HG03571 (cell line): ENCODE data around the gene RHOV.

Experiments used
- ATAC-seq: cut with Tn5 transposase; IDR thresholded peaks from one replicate; pipeline ENCODE4 v1.9.1; 2021; ENCODE audit not compliant: unreplicated experiment

RHOV gene

DNA sequence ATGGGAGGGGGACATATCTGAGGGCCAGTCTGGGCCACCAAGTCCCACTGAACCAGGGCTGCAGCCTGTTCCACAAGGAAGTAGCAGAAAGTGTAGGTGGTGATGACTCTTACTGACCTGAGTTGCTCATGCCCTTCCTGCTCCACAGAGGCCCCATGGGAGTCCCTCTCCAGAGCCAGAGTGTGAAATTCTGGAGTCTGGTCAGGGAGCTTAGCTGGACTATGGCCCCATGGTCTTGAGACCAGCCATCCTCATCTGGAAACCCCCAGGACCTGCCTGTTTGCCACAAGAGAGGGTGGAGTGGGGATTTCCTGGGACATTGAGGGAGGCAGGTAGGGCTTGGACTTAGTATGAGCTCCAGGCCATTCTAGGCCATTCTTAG is 27.2 kb downstream of the RHOV start:
- ATAC-seq = no peak

DNA sequence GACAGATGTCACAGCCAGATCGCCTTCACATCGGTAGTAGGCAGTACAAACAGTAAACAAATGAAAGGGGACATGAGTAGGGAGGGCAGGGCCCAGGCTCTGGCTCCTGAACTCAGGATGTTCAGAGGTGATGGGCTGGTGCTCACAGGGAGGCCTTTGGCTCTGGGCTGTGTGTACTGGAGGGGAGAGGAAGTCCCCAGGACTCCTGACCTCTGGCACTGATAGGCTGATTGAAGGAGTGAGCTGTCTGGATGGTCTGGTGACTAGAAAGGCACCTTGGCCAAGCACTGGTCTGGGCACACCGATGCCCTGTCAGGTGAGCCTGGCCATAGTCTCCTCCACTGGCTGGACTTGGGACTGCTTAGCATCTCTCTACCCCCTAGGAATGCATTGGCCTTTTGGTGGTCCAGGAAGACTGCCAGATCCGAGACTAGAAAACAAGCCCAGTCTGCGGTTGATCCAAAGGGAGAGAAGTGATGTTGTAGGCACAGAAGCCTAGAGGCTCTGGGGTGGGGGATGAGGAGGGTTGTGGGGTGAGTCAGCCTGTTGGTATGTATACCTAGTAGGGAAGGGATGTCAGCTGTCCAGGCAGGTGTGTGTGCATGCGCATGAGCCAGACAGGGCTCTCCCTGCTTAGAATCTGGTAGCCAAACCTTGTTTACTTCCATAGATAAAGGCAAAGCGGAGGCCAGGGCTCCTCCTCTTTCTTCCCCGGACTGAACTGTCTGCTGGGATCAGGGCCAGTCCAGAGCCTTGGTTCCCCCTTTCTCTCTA is 28.3 kb downstream of the RHOV start:
- ATAC-seq = no peak

- no peak for ATAC-seq
Measured at GRCh38 chr15:40845036-40845435, 29.0 kb downstream of the RHOV start.

GRCh38 chr15:40844696-40845030 is 29.4 kb downstream of the RHOV start:
- ATAC-seq = no peak

DNA sequence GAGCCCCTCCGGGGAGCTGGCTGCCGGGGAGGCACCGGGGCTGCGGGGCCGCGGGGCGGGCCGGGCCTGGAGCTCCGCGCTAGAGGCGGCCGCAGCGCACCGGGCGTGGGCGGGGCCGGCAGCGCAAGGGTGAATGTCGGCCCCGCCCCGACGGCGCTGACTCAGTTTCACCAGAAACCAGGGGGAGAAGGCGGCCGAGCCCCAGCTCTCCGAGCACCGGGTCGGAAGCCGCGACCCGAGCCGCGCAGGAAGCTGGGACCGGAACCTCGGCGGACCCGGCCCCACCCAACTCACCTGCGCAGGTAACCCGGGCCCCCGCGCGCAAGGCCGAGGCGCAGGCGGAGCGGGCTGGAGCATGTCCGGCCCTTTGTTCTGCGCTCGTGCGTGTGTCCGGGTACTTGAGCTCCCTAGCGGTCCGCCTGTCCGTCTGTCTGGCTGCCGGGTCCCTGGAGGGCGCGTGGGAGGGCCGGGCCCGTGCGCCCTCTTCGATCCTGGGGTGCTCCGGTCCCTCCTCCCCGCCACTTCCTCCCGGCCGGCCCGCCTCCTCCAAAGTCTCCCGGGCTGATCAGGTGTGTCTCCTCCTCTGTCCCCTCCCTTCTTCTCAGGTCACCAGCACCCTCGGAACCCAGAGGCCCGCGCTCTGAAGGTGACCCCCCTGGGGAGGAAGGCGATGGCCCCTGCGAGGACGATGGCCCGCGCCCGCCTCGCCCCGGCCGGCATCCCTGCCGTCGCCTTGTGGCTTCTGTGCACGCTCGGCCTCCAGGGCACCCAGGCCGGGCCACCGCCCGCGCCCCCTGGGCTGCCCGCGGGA is 29.9 kb downstream of the RHOV start, which contains the start of gene SPINT1:
Gene SPINT1, plus strand, starts transcription at position 164 of the 811 bp plus-strand sequence. Its CDS starts 507 bp downstream, at position 671.
- ATAC-seq = no peak

DNA sequence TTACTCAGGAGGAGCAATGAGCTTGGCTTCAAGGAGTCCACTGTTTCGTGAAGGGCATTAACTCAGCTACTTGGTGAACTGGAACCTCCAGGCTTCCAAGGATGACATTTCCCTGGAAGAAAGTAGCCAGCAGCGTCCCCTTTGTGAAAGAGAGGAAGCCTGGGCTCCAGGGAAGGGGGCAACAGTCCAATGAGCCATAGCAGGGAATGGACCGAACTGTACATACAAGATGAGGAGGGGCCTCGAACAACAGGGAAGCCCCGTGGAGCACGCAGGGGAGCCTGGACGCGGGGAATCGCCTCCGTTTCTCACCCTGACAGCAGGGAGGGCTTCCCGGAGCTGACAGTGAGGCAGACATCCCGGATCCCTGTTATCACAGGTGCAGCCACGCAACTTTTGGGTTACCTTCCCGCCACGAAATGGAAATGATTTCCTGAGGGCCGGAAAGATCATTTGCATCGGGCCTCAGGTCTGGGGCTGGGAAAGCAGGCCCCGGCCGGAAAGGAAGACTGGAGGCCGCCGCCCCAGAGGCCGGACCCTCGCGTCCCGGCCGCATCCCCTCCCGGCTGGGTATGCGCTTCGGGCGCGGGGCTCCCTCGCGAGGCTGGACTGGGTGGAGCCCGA is 30.7 kb downstream of the RHOV start:
- ATAC-seq = no peak

DNA sequence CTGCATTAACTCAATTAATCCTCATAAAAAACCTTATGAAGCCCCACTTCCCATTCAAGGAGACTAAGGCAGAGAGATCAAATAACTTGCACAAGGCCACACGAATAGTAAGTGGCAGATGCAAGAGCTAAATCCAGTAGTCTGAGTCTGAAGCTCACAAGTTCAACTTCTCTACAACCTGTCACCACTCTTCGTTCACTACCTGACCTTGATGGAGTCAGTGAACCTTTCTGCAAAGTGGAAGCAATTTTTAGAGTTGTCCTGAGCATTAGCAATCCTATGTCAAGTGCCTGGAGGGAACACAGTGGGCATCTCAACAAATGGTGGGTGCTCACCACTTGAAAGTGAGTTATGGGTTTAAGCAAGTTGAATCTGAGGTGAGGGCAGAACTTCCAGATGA is 32.3 kb downstream of the RHOV start:
- no peak for ATAC-seq

- ATAC-seq = no peak
Measured at GRCh38 chr15:40838756-40839155, 35.3 kb downstream of the RHOV start.

DNA sequence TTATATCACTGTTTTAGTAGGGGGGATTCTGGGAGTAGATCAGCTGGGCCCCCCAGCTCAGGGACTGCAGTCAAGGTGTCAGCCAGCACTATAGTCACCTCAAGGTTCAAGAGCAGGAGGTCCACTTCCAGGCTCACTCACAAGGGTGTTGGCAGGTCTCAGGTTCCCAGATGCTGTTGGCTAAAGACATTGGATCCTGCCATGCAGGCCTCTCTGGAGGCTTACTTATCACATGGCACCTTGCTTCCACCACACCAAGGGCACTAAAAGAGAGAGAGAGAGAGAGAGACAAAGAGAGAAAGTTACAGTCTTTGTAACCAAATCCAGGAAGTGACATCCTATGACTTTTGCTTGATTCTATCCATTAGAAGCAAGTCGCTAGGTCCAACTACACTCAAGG is 38.0 kb downstream of the RHOV start:
- ATAC-seq = no peak

GRCh38 chr15:40832903-40833302 is 41.1 kb downstream of the RHOV start:
- ATAC-seq = no peak

- ATAC-seq = no peak
Measured at GRCh38 chr15:40831861-40832260, 42.2 kb downstream of the RHOV start.

GRCh38 chr15:40830884-40831283 is 43.1 kb downstream of the RHOV start:
- ATAC-seq = no peak

- no peak for ATAC-seq
Measured at GRCh38 chr15:40829115-40829514, 44.9 kb downstream of the RHOV start.

- no peak for ATAC-seq
Measured at GRCh38 chr15:40828447-40829036, 45.5 kb downstream of the RHOV start, which contains the start of gene PPP1R14D. Gene PPP1R14D (minus strand): TSS chr15:40828708. CDS start chr15:40828641, 67 bp downstream.

GRCh38 chr15:40826423-40827075 is 47.5 kb downstream of the RHOV start:
- no peak for ATAC-seq

DNA sequence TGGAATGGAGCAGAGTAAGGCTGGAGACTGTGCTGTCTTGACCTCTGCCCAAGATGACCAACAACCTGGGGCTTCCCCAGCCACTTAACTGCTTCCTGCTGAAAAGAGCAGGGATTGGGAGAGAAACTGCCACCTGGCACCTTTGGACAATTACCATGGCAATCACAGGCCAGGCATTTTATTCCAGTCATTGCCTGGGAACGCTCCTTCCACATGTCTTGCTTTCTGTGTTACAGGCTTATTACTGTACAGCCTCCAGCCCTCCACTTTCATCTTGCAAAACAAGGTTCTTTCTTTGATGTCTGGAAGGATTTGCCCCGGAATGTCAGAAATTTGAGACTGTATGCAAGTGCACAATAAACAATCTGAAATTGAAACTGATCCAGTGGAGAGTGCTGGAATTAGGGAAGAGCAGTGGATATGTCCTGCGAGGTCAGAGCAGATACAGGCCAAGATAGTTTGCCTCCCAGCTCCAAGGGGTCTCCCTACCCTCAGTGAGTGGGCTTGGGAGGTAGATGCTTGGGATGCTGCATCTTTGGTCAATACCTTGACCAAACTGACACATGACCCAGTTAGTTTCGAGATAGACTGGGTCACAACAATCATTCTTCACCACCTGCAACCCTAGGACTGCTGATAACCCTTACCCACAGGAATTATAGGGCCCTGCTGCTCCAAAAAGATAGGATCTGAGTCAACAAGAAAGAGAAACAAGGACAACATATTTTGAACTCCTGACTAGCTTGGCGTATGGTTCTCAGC is 48.2 kb downstream of the RHOV start:
- ATAC-seq = no peak

DNA sequence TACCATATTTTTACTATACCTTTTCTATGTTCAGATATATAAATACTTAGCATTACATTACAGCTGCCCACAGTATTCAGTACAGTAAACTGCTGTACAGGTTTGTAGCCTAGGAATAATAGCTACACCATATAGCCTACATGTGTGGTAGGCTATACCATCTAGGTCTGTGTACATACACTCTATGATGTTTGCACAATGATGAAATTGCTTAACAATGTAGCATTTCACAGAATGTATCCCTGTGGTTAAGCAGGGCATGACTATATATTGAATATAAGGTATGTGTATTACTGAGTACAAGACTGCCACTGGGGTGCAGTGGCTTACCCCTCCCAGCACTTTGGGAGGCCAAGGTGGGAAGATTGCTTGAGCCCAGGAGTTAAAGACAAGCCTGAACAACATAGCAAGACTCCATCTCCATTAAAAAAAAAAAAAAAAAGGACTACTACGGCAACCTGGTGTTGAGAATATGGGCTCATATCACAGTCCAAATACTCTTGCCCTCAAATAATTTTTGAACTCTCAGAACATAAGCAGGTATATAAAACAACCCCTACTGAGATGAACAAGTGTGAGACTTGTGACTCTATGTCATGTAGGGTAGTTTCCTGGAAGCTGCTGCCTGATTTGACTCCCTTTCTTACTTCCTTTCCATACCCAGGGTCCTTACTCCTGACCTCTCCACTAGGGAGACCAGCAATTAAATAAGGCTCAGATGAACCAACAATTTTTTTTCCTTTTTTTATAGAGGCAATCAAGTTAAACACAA is 50.3 kb downstream of the RHOV start:
- no peak for ATAC-seq
